Activated T-helper 1 cell treated with Interleukin-2 at 50 U/mL for 16 hours (primary cell): ENCODE measurements around the gene CFAP100.

Experiments
- DNase-seq: peaks from one replicate; pipeline ENCODE4 v3.0.0-alpha.2; 2020; ENCODE audit warnings: low read depth

Gene CFAP100

DNA sequence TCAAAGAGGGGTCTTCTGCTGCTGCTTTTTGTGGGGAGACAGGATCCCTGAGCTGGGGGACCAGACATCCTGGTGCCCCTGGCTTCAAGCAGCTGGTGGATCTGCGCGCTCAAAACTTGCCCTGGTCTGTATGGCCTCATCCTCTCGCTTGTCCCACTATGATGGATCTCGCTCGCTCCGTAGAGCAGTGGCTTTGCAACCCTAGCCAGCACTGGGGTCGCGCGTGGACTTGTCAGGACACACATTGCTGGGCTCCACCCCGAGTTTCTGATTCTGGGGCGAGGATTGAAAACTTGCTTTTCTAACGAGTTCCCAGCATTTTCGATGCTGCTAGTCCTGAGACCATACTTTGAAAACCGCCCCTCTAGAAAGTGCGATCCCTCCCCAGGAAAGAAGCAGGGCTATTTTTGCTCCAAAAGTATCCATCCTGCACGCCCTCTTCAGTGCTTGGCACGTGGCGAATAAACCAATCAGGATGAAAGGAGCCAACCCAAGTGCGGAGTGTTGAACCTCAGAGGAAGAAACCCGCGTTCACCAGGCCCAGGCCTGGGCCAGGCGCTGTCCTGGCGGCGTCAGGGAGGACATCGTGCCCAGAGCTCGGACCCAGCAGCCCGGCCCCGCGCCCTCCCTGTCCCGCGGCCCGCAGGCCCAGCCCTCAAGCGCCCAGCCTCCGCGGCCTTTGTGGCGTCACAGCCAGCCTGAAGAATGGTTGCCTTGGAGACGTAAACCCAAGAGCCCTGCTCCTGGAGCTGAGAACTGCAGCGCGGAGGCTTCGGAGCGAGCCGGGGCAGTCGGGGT lies at the start of gene CFAP100:
Gene CFAP100, plus strand, starts transcription at position 731 of the 798 bp plus-strand sequence. CDS start 1,092 bp downstream, outside the sequence.
- no peak for DNase-seq

DNA sequence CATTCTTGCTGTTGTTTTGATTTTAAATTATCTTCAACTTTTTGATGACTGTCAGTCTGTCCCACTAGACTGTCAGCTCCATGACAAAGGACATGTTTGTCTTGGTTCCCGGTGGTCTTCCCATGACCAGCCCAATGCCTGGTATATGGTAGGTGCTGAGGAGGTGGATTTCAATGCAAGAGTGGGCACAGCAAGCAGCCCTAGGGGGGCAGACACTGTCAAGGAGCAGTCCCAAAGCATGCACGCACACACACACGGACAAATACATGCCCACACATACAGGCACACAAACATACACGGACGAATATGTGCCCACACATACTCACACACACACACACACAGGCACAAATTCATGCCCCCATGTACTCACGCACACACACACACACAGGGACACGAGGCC lies 49.5 kb upstream of the CFAP100 start:
- no peak for DNase-seq

DNA sequence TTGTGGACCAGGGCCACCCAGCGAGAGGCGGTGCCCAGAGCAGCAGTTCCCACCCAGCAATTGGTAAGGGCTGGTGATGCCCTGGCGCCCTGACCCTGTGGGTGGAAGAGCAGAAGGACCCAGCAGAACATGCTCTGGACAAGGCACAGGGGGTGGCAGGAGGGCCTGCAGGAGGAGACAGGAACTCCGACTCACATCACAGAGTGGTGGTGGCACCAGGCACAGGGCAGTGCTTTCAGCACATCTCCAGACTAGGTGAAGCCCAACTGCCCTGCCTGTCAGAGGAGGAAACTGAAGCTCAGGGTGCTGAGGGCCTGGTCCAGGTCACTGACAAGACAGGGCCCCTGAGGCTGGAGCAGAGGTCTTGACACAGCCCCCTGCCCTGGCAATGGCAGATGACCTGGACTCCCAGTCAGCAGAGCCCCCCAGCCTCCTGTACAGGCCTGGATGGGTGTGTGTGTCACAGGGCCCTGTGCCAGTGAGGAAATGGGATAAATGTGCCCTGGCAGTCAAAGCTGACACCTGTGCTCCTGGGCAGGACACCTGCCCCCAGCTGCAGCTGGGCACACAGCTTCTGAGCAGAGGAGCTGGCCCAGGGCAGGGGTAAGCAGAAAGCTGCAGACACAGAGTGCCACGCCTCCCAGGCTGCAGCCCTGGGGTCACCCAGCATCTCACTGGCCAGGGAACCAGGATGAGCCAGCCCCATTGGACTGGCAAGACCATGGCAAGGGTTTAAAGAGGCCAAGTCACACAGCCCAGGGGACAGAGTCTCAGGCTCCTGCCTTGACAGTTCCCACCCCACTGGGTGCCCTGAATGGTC lies 48.9 kb upstream of the CFAP100 start:
- no peak for DNase-seq

DNA sequence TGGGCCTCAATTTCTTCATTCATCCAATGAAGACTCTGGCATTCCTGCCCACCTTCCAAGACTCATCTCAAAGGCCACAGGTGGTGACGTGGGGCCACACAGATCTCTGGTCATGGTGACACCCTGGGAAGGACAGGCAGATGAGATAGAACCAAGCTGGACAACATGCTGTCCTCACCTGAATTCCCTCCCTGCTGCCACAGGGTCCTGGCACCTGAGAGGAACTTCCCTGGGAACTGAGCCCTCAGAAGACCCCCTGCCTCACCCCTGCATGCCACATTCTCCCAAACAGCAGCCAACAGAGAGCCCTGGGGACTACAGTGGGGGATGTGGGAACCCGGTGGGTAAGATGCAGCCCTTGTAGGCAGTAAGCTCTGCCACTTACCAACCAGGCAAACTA lies 48.2 kb upstream of the CFAP100 start:
- DNase-seq = no peak

DNA sequence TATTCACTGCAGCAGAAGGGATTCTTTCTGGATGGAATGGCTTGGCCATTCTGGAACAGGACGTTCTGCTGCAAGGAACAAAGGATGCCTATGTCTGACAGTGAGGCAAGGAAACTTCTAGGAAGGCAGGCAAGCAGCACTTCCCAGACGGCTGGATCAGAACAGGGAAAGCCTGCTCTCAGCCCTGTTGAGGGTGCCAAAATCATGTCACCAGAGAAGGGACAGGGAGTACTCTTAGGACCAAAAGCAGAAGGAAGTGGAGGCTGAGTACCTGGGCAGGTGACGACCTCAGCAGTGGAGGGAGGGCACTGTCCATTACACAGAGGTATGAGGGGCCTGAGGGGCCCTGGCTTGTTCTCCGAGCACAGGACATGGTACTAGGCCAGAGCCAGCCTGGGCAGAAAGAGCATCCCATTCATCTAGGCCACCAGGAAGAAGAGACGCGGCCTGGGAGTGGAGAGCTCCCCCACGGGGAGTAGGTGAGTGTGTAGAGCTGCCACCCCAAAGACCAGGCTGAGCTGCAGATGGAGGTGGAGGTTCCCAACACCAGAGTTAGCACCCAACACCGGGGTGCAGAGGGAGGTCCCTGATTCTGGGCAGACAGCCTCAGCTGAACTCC lies 47.1 kb upstream of the CFAP100 start:
- DNase-seq = no peak

DNA sequence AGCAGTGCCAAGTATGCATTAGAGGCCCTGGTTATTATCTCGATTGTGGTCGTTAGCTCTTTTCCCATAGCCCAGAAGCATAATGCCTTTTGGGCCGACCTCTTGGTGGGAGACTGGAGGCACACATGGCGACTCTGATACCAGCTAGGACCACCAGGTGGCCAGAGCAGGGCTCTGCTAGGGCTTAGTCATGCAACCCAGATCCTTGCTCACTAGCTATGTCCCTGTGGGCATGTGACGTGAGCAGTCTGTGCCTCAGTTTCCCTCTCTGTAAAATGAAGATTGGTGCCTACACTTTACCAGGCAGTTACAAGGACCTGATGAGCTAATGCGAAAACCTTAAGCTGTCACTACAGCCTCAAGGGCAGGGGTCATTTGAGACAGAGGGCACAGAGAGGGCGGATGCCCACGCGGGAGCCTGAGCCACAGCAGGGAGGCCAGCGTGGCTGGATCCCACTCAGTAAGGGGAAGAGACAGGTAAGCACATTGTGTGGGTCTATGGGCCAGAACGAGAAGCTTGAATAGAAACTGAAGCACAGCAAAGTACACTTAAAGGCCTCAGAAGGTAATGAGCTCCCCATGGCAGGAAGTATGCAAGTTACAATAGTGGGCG lies 46.3 kb upstream of the CFAP100 start:
- DNase-seq = no peak

DNA sequence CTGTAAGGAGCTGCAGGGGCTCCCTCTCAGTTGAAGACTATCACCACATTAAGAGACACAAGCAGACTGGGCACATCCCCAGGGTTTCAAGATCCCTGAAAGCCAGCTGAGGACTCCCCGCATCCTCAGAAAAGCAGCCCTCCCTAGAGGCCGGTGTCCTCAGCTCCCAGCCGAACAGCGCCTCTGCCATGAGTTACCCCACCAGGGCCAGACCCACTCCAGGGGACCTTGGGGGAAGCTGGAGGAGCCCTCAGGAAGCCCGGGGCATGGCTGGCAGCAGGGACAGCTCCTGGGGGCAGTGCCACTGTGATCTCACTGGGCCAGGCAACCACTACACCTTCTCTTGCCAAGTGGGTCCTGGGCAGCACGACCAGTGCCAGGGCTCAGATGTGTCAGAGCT lies 45.6 kb upstream of the CFAP100 start:
- DNase-seq = no peak

DNA sequence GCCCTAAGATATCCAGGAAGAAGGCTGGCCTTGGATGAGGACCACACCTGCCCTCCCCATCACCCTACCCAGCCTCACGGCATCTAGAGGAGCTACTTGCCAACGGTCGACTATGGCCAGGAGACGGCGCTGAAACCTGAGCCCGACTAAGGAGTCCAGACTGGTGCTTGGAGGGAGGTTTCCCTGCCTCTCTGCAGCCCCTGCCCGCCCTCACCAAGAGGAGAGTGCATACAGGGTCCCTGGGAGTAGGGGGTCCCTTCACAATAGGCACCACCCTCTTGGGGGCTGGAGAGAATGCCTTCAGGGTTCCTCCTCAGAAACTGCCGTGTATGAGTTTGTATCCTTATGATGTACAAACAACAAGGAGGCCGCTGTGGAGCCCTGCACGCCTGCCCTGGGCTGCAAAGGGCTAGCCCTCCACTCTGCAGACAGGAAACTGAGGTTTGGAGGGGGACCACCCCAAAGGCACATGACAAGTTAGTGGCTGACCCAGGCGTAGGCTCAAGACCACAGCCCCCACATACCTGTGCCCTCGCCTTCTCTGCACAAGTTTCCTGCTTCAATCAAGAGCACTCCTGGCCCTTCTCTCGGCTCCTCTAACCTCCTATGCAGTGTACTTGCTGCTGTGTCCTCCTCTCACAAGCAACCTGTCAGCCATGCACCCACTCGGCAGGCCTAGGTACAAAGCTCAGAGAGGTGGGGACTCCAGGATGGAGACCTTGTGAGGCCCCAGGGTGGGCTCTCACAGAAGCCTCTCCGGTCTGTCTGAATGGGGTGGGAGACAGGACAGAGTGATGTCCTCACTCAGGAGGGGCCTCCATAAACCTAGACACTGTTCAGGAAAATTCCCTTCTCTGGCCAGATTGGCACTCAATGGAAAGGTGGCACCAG lies 44.9 kb upstream of the CFAP100 start:
- DNase-seq = no peak

DNA sequence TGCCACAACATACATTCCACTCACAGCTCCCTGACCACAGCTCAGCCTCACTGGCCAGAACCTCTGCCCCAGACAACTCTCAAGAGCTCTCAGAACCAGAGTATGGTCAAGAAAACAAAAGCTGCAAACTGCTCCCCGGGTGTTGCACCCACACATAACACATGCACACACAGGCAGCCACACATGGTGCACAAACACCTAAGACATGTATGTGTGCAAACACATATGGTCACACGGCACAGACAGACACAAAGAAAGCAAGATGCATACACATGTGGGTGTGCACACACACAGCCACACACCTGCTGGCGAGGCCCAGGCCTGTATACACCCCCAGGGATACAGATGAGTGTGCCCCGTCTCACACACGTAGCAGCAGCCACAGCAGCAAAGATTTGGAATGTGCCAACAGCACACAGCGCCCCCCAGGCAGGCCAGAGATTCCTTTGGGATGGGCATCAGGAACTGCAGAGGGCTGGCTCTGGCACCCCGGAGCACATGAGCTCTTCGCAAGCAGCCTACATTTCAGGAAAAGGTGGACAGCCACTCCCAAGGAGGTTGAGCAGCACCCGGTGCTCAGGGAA lies 44.1 kb upstream of the CFAP100 start:
- no peak for DNase-seq

DNA sequence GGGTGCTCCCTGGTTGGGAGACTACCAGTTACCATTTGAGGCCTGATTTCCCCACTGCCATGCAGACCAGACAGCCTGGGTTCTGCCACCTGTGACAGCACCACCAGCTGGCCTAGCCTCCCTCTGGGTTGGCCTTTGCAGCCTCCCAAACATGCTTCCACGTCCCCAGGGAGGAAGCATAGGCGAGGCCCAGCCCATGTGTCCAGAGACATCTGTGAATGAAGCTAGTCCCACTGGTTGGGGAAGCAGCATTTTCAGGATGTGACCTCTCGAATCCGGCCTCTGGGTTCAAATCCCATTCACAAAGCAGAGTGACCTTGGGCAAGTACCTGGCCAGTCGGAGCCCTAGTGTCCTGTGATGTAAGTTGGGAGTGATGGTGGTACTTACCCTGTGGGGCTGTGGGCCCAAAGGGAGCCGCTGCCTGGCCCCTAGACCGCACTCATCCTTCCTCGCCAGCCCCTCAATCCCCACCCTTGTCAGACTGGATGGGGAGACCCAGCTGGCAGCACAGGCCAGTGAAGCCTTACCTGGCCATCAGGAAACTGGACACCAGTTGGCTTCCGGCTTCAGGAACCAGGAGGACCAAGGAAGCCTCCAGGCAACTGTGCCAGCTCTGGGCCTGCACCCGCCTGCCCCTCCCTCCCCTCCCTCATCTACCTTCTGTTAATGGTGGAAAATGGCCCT lies 43.5 kb upstream of the CFAP100 start:
- DNase-seq = no peak

DNA sequence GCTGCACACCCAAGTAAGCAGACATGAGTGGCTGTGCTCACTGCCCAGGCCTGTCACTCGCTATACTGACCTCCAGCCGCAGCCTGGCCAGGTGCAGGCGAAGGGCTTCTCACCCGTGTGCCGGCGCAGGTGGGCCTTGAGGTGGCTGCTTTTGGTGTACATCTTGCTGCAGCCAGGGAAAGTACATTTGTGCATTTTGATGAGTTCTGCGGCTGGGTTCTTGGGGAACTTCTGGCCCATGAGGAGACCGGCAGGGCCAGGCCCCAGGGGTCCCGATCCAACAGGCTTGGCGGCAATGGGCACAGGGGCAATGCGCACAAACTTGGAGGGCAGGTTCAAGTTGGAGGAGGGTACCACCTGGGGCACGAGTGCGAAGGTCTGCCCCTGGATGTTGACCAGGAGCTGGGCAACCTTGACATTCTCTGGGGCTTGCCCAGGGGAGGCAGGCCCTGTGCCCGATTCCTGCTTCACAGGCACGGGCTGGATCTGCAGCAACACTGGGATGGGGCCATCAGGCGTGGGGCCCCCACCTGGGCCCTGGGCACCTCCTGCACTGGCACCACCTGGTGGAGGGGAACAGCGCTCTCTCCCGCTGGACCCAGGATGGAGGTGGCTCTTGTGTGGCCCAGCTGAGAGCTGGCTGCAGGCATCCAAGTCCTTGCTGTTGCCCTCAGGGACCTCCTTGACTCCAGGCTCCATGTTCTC lies 42.8 kb upstream of the CFAP100 start:
- DNase-seq = no peak

DNA sequence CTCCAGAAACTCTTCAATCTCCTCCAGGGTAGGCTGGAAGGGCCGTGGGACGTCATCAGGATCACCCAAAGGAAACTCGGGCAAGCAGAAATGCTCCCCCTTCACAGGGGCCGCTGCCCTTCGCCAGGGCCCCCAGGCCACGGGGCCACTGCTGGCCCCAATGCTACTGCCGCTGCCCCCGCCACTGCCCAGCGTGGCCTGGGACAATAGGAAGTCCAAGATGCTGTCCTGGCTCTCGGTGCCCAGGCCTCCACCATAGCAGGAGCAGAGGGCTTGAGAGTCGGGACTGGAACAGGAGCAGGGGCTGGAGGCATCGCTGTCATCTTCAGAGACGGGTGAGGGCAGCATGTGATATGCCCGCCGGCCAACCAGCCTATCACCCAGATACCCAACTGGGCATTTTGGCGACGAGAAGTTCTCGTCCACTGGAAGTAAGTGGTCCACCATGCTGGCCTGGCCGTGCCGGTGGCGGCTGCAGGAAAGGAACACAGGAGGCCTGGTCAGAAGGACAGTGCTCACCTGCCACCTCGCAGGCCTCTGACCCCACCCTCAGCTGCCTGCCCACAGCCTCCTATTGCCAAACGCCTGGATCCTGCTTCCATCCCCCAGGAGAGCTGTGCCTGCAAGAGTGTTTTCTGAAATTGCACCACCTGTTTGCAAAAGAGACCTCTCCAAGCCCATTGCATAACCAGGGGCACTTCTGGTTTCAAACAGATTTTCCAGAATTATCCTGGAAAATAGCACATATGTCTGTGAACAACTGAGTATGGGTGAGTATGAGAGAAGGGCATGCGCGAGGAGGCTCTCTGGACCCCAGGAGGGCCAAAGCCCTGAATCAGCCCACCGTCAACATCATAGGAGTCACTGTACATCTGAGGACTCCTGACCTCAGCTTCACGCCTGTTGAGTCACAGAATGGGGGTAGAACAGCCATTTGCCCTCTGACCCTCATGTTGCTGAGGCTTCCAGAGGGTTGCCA lies 41.9 kb upstream of the CFAP100 start:
- no peak for DNase-seq

DNA sequence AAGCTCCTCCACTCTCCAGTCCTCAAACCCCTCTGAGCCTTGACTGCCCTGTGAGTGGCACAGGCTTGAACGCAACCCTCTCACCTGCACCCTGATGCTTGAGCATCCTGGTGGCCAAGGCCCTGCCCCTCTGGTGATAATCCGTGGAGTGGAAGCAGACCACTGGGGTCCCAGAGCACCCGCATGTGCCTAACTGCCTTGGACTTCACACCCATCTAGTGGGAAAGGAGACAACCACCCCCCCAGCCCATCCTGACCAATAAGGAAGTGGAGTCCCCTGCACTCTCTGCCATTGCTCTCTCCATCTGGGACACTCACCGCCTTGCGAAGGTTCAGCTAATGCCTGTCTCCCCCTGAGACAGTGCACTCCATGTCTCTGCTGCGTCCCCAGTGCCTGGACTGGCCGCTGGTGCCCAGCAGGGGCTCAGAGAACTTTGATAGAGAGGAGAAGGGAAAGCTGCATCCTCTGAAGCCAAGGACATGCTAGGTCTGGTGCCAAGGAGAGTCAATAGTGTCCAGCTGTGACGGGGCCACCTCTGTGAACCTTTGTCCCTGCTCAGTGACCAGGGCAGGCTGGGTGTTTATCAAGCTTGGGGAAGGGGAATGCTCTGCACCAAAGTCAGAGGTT lies 40.9 kb upstream of the CFAP100 start:
- no peak for DNase-seq

DNA sequence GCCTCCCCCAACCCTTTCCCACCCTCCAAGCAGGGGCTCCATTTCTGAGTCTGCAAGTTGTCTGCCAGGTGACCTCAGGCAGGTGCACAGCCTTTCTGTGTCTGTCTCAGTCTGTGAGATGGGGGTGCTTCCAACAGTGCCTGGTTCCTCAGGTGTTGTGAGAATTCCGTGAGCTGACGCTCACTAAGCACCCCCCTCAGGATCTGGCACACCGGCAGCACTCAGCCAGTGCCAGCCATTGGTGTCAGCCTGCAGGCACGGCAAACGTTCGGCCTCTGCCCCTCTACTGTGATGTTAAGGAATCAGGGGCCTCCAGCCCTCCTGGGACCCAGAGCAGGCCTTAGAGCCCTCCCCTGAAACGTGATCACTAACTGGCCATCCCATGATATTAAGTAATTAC lies 39.9 kb upstream of the CFAP100 start:
- no peak for DNase-seq

DNA sequence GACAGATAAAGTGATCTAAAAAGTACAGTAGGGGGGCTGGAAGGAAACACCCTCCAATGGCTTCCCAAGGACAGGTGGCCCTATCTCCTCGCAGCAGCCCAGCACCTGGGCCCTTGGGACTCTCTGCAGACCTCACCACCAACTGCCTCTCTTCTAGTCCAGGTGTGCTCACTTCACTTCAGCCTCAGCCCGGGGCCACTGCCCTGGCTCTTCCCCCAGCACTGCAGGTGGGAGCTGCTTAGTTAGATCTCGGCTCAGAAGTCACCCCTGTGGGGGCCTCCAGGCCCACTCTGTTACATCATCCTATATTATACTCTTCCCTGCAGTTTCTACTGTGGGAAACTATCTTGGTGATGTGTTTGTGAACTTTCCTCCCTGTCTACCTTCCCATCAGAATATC lies 39.5 kb upstream of the CFAP100 start:
- no peak for DNase-seq

DNA sequence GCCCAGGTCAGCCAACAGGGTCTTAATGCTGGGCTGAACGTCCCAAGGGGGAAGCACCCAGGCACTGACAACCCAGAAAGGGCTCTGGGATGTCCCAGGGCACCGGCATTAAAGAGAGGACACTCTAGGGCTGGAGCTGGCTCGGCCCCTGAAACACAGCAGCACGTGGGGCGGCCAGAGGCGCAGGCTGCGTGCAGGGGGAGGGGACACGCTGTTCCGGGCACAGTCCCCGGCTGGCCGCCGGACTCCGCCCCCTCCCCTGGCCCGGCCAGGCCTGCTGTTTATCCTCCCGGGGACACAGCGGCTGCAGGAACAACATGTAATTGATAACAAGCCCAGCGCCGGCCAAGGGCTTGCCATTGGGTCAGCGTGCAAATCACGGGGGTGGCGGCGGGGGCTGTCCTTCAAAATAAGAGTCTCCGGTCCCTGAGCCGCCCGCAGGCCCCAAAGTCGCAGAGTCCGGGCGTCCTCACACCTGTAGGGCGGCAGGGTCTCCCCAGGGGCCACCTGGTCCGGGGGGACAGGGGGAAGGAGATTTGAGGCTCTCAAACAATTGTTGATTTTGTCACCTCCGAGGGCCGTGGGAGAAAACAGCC lies 38.8 kb upstream of the CFAP100 start:
- no peak for DNase-seq

DNA sequence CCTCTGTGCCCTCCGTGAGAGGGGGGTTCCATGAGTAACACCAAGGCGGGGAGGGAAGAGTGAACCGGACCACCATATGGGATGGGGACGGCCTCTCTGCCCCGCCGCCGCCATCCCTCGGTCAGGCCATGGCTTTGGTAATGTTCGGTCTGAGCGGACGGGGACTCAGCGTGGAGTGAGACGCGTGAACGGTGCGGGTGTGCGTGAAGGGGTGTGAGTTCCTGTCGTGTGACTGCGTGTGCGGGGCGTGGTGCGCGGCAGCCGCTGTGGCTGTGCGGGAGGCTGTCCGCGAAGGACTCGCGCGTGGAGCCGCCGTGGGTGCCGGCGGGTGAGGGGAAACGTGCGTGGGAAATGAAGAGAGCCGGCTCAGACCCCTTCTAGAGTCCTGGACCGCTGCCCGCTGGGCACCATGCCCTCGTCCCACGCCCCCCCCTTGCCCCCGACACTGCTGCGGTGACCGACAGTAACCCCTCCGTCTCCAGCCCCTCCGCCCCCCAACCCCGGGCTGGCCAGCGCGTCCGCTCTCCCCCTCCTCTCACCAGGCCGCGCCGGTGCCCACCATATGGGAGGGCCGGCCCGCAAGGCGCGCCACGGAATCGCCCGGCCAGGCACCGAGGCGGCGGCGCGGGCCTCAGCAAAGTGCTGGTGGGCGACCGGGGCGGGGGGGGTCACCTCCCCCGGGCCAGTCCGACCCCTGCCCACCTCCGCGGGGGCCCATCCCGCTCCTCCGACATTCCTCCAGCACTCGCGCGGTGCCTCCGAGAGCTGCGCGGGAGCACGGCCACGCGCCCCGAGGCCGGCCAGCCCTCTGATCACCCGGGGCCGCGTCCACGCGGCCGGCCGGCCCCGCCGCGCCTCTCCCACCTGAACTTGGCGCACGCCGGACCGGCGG lies 38.1 kb upstream of the CFAP100 start:
- no peak for DNase-seq
